Epithelial cell of proximal tubule (primary cell): ENCODE results near the gene SGPL1. TPM values are rescaled to one million over a fixed set of nuclear protein-coding genes. Genes with fewer than 3 reads are reported as not detected.
"Not testable (repeated sequence)": the region's sequence is repeated elsewhere in the genome, so short reads cannot be mapped to it uniquely, and the experiment has no call there.

Experiments used
- DNase-seq: peaks from one replicate; pipeline ENCODE4 v3.0.0-alpha.2; 2011; ENCODE audit warnings: low read depth
- H3K4me3 ChIP-seq: 2 replicates; pipeline ENCODE4 v1.5.1; 2011; ENCODE audit warnings: low read depth, mild to moderate bottlenecking, low read length
- CTCF ChIP-seq: conservative IDR thresholded peaks from 2 replicates; pipeline ENCODE4 v1.5.1; 2012; ENCODE audit warnings: low read depth, mild to moderate bottlenecking, low read length
- total RNA-seq: library from RNA; depleted of rRNA; stranded (reverse); fragments of >200 nt; gene quantifications from 2 replicates; pipeline ENCODE4 v1.2.3, GENCODE V29; 2015

Gene SGPL1
- total RNA-seq, 1 donor from 2014 or later: 35.7 TPM

DNA sequence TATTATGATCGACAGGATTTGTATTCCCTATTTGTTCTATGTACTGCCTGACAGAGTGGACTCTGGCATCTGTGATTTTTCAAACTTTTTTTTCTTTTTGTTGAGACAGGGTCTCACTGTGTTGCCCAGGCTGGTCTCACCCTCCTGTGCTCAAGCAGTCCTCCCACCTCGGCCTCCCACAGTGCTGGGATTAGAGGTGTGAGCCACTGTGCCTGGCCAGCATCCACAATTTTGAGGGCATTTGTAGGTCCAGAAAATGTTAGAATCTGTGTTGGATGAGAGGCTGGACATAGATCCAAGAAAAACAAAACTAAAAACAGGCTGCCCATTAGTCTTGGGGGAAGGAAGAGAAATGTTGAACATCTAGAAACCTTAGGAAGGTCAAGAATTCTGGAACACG lies 34.3 kb downstream of the SGPL1 start:
- DNase-seq: no peak

GRCh38 chr10:70851597-70852475 lies 36.1 kb downstream of the SGPL1 start:
- TF ChIP-seq CTCF: no peak
- no peak for DNase-seq
- no peak overlapping the region for H3K4me3 ChIP-seq

More for the DNA sequence above, 34.3 kb downstream of the SGPL1 start:
- no peak overlapping the region for H3K4me3 ChIP-seq
- no peak for TF ChIP-seq CTCF

DNA sequence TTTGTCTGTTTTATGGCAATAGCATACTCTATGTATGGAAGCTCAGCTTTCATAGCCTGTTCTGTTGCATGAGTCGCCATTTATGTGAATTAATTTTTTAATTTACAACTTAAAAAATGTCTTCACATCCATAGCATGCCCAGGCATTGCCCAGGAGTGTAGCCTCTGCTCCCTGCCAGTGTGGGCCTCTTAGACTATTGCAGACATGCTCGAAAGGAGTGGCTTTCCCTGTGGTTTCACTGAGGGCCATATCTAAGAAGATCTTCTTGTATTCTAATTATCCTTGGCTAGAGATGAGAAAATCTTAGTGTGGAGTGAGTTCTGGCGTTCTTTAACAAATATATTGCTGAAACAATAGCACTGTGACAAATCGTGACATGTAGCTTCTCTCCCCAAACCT lies 37.3 kb downstream of the SGPL1 start:
- no peak overlapping the region for H3K4me3 ChIP-seq
- DNase-seq: no peak
- no peak for TF ChIP-seq CTCF

DNA sequence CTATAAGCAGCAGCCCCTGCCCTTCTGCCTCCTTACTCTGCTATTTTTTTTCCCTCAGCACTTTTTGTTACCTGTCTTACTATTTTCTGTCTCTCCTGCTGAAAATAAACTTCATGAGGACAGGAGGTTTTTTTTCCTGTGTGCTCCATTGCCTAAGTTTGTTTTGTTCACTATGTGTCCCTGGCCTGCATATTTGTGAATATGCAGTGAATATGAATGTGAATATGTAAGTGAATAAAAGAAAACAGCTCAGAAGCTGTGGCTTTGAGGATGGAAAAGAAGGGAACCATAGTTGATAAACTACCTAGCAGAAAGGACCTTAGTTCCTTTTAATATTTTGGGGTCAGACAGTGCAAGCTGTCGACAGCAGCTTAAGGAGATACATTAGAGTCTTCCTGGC lies 37.7 kb downstream of the SGPL1 start:
- no peak for TF ChIP-seq CTCF
- H3K4me3 ChIP-seq: no peak overlapping the region

DNA sequence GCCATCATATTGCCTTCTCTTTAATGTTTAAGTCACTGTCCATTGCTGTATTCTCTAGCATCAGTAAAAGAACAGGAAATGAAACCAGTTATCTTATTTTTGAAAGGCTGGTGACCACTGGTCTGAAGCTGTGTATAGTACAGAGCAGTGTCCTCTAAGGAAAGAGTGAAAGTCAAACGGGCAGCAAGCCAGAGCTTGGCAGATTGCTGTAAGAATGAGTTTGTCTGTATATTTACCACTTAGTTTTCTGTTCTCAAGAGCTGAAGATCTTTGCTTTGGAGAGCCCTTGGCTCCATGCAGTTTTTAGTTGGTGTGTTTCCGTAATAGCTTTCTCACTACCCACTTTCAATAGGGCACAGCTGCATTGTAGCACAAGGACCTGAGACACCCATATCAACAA lies 40.7 kb downstream of the SGPL1 start:
- TF ChIP-seq CTCF: no peak
- DNase-seq: no peak
- no peak overlapping the region for H3K4me3 ChIP-seq

More for the DNA sequence above, 37.7 kb downstream of the SGPL1 start:
- no peak for DNase-seq

- no peak for TF ChIP-seq CTCF
- no peak for DNase-seq
- no peak overlapping the region for H3K4me3 ChIP-seq
Observed at GRCh38 chr10:70858759-70859158, 43.0 kb downstream of the SGPL1 start.

DNA sequence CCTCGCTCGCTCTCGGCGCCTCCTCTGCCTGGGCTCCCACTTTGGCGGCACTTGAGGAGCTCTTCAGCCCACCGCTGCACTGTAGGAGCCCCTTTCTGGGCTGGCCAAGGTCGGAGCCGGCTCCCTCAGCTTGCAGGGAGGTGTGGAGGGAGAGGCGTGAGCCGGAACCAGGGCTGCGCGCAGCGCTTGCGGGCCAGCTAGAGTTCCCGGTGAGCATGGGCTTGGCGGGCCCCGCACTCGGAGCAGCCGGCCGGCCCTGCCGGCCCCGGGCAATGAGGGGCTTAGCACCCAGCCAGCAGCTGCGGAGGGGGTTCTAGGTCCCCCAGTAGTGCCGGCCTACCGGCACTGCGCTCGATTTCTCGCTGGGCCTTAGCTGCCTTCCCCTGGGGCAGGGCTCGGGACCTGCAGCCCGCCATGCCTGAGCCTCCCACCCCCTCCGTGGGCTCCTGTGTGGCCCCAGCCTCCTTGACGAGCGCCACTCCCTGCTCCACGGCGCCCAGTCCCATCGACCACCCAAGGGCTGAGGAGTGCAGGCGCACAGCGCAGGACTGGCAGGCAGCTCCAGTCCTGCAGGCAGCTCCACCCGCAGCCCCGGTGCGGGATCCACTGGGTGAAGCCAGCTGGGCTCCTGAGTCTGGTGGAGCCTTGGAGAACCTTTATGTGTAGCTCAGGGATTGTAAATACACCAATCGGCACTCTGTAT lies 45.9 kb downstream of the SGPL1 start:
- DNase-seq, H3K4me3 ChIP-seq: not testable (repeated sequence)
